DMS114 treated with DMSO at 0.1 percent for 48 hours (cell line): Measurements from ENCODE around the gene TRIM44.

Source experiments
- DNase-seq: peaks from one replicate; lab custom pipeline; 2025; ENCODE audit not compliant: unreplicated experiment; lab: John Stamatoyannopoulos, UW

The TRIM44 gene

GRCh38 chr11:35785287-35786167 lies 123.0 kb downstream of the TRIM44 start:
- no peak for DNase-seq

GRCh38 chr11:35786188-35786587 lies 123.6 kb downstream of the TRIM44 start:
- DNase-seq, result no peak

GRCh38 chr11:35787013-35787504 lies 124.5 kb downstream of the TRIM44 start:
- no peak for DNase-seq

- no peak for DNase-seq
Measured at GRCh38 chr11:35787626-35788025, 125.1 kb downstream of the TRIM44 start.

- DNase-seq, result no peak
Measured at GRCh38 chr11:35791088-35791958, 128.7 kb downstream of the TRIM44 start.

- no peak for DNase-seq
Measured at GRCh38 chr11:35792148-35792845, 129.7 kb downstream of the TRIM44 start.

GRCh38 chr11:35792846-35793192 lies 130.2 kb downstream of the TRIM44 start:
- no peak for DNase-seq

- no peak for DNase-seq
Measured at GRCh38 chr11:35794333-35794732, 131.8 kb downstream of the TRIM44 start.

GRCh38 chr11:35794850-35795249 lies 132.3 kb downstream of the TRIM44 start:
- DNase-seq, result no peak

GRCh38 chr11:35796562-35796961 lies 134.0 kb downstream of the TRIM44 start:
- no peak for DNase-seq

- DNase-seq, result no peak
Measured at GRCh38 chr11:35798423-35798822, 135.8 kb downstream of the TRIM44 start.

- no peak for DNase-seq
Measured at GRCh38 chr11:35798983-35799382, 136.4 kb downstream of the TRIM44 start.

GRCh38 chr11:35799655-35800054 lies 137.1 kb downstream of the TRIM44 start:
- DNase-seq, result no peak

GRCh38 chr11:35800970-35801953 lies 138.7 kb downstream of the TRIM44 start:
- no peak for DNase-seq

- DNase-seq, result no peak
Measured at GRCh38 chr11:35802221-35802620, 139.6 kb downstream of the TRIM44 start.

GRCh38 chr11:35802672-35803071 lies 140.1 kb downstream of the TRIM44 start:
- DNase-seq, result no peak

- DNase-seq, result no peak
Measured at GRCh38 chr11:35803115-35803514, 140.5 kb downstream of the TRIM44 start.

- no peak for DNase-seq
Measured at GRCh38 chr11:35804451-35805040, 142.0 kb downstream of the TRIM44 start.

GRCh38 chr11:35809561-35809960 lies 147.0 kb downstream of the TRIM44 start:
- no peak for DNase-seq
